Hepatocyte (in vitro differentiated cells): ENCODE measurements around the gene CTNNAL1. TPM values are rescaled to one million over a fixed set of nuclear protein-coding genes. Genes with fewer than 3 reads are reported as not detected.

Experiments used
- DNase-seq: peaks from one replicate; pipeline ENCODE4 v3.0.0-alpha.2; 2016; ENCODE audit warnings: low spot score
- H2AFZ ChIP-seq: fragments of 200-600 bp; sonication (generic); 2 replicates; pipeline ENCODE4 v1.6.0; 2016; ENCODE audit warnings: antibody characterized with exemption, mild to moderate bottlenecking
- H3K27ac ChIP-seq: fragments of 200-600 bp; sonication (generic); 2 replicates; pipeline ENCODE4 v1.5.1; 2016; ENCODE audit warnings: mild to moderate bottlenecking
- H3K27me3 ChIP-seq: fragments of 200-600 bp; sonication (generic); 2 replicates; pipeline ENCODE4 v1.6.1; 2016
- H3K36me3 ChIP-seq: fragments of 200-600 bp; sonication (generic); replicated peaks from 2 replicates; pipeline ENCODE4 v1.5.1; 2016; ENCODE audit warnings: low read depth; ENCODE audit not compliant: insufficient read depth
- H3K4me1 ChIP-seq: fragments of 200-600 bp; sonication (generic); 2 replicates; pipeline ENCODE4 v1.5.1; 2016; ENCODE audit warnings: mild to moderate bottlenecking, moderate library complexity; ENCODE audit not compliant: insufficient read depth
- H3K4me2 ChIP-seq: fragments of 200-600 bp; sonication (generic); 2 replicates; pipeline ENCODE4 v1.6.0; 2016
- H3K4me3 ChIP-seq: fragments of 200-600 bp; sonication (generic); 2 replicates; pipeline ENCODE4 v1.5.1; 2016; ENCODE audit warnings: mild to moderate bottlenecking
- H3K79me2 ChIP-seq: fragments of 200-600 bp; sonication (generic); 2 replicates; pipeline ENCODE4 v1.6.0; 2017; ENCODE audit warnings: mild to moderate bottlenecking
- H3K9me2 ChIP-seq: fragments of 200-600 bp; sonication (generic); replicated peaks from 2 replicates; pipeline ENCODE4 v1.6.0; 2017; ENCODE audit warnings: mild to moderate bottlenecking; ENCODE audit not compliant: insufficient read depth
- H3K9me3 ChIP-seq: fragments of 200-600 bp; sonication (generic); 2 replicates; pipeline ENCODE4 v1.5.1; 2016; ENCODE audit warnings: low read depth, mild to moderate bottlenecking
- H4K20me1 ChIP-seq: fragments of 200-600 bp; sonication (generic); 2 replicates; pipeline ENCODE4 v1.6.0; 2016; ENCODE audit warnings: mild to moderate bottlenecking; ENCODE audit not compliant: insufficient read depth, poor library complexity, severe bottlenecking
- CTCF ChIP-seq: fragments of 200-600 bp; sonication (generic); IDR thresholded peaks from 2 replicates; pipeline ENCODE4 v1.5.1; 2016; ENCODE audit warnings: antibody characterized with exemption, mild to moderate bottlenecking; ENCODE audit not compliant: poor library complexity
- EZH2 ChIP-seq: fragments of 200-600 bp; sonication (generic); IDR thresholded peaks from 2 replicates; pipeline ENCODE4 v1.6.1; 2016; ENCODE audit warnings: antibody characterized with exemption, mild to moderate bottlenecking, borderline replicate concordance
- EZH2phosphoT487 ChIP-seq: fragments of 200-600 bp; sonication (generic); IDR thresholded peaks from one replicate; pipeline ENCODE4 v1.6.1; 2018; ENCODE audit warnings: antibody characterized with exemption, mild to moderate bottlenecking, low read depth, moderate library complexity; ENCODE audit not compliant: unreplicated experiment, severe bottlenecking
- whole genome bisulfite sequencing: methylation state at CpG from one replicate; pipeline ENCODE4 v1.1.6; 2016; ENCODE audit warnings: low lambda C conversion rate; ENCODE audit errors: missing lambda C conversion rate; 5-methylcytosine and 5-hydroxymethylcytosine counted together
- polyA plus RNA-seq: library from polyadenylated mRNA; unstranded; fragments of >200 nt; fragmentation: Nextera tagmentation; extraction: Ambion mirVana; gene quantifications from 2 replicates; pipeline ENCODE4 v1.2.1, GENCODE V29; 2016
- total RNA-seq: library from RNA; depleted of rRNA; stranded (reverse); fragments of >200 nt; gene quantifications from 2 replicates; pipeline ENCODE4 v1.2.3, GENCODE V29; 2014

Gene CTNNAL1
- total and polyA plus RNA-seq, 2 experiments from 2014 or later, result 54.5 to 57.4 TPM

GRCh38 chr9:109052416-109052815 is 39.1 kb upstream of the CTNNAL1 start:
- no peak for DNase-seq
- Histone ChIP-seq H2AFZ (no peak overlapping the region), H3K27me3 (no peaks in the 10 kb centered on the region), H4K20me1 (no peaks in the 10 kb centered on the region), H3K4me2 (no peak overlapping the region), H3K9me3 (no peaks in the 10 kb centered on the region), H3K4me3 (no peak overlapping the region), H3K27ac (no peak overlapping the region), H3K4me1 (no peaks in the 10 kb centered on the region), H3K9me2 (no peaks in the 10 kb centered on the region), H3K79me2 (no peaks in the 10 kb centered on the region), H3K36me3 (peaks cover 3% of the 10 kb centered on the region)
- WGBS, result 68% methylated on average over 2 of the region's 2 CpGs
- TF ChIP-seq EZH2 (no peak), EZH2phosphoT487 (no peak), CTCF (no peak)

GRCh38 chr9:109051733-109052132 is 38.4 kb upstream of the CTNNAL1 start:
- no peak overlapping the region for H3K4me2 ChIP-seq
- H3K27ac ChIP-seq, result no peak overlapping the region
- no peaks in the 10 kb centered on the region for H3K4me1 ChIP-seq
- WGBS, result 97% methylated on average over 1 of the region's 1 CpG
- DNase-seq, result no peak
- H3K36me3 ChIP-seq, result no peaks in the 10 kb centered on the region
- no peak overlapping the region for H3K4me3 ChIP-seq
- TF ChIP-seq EZH2 (no peak), EZH2phosphoT487 (no peak), CTCF (no peak)
- no peaks in the 10 kb centered on the region for H3K27me3 ChIP-seq
- no peaks in the 10 kb centered on the region for H3K9me3 ChIP-seq
- H3K79me2 ChIP-seq, result no peaks in the 10 kb centered on the region
- H2AFZ ChIP-seq, result no peak overlapping the region
- no peaks in the 10 kb centered on the region for H4K20me1 ChIP-seq
- H3K9me2 ChIP-seq, result no peaks in the 10 kb centered on the region

GRCh38 chr9:109050444-109050843 is 37.1 kb upstream of the CTNNAL1 start:
- no peaks in the 10 kb centered on the region for H3K9me2 ChIP-seq
- H3K4me2 ChIP-seq, result no peak overlapping the region
- H3K27ac ChIP-seq, result no peak overlapping the region
- no peaks in the 10 kb centered on the region for H3K9me3 ChIP-seq
- no peaks in the 10 kb centered on the region for H3K79me2 ChIP-seq
- H4K20me1 ChIP-seq, result no peaks in the 10 kb centered on the region
- WGBS, result 79% methylated on average over 7 of the region's 7 CpGs
- no peak overlapping the region for H2AFZ ChIP-seq
- no peaks in the 10 kb centered on the region for H3K4me1 ChIP-seq
- no peaks in the 10 kb centered on the region for H3K27me3 ChIP-seq
- no peak for DNase-seq
- no peaks in the 10 kb centered on the region for H3K36me3 ChIP-seq
- TF ChIP-seq CTCF (no peak), EZH2 (no peak), EZH2phosphoT487 (no peak)
- no peak overlapping the region for H3K4me3 ChIP-seq

- H3K36me3 ChIP-seq, result no peaks in the 10 kb centered on the region
- DNase-seq, result no peak
- H3K4me2 ChIP-seq, result no peak overlapping the region
- H3K4me1 ChIP-seq, result no peaks in the 10 kb centered on the region
- H3K27me3 ChIP-seq, result no peaks in the 10 kb centered on the region
- no peak overlapping the region for H3K4me3 ChIP-seq
- TF ChIP-seq EZH2 (no peak), EZH2phosphoT487 (no peak), CTCF (no peak)
- no peak overlapping the region for H2AFZ ChIP-seq
- no peak overlapping the region for H3K27ac ChIP-seq
- no peaks in the 10 kb centered on the region for H3K9me2 ChIP-seq
- 93% methylated on average over 3 of the region's 3 CpGs for WGBS
- no peaks in the 10 kb centered on the region for H4K20me1 ChIP-seq
- no peaks in the 10 kb centered on the region for H3K79me2 ChIP-seq
- H3K9me3 ChIP-seq, result no peaks in the 10 kb centered on the region
These were observed 35.5 kb upstream of the CTNNAL1 start for GRCh38 chr9:109048822-109049221.
